HCT116 (cell line): ENCODE measurements around the gene C15orf40. TPM values are rescaled to one million over a fixed set of nuclear protein-coding genes. Genes with fewer than 3 reads are reported as not detected.

Source experiments
- ATAC-seq: fragments of 200-7000 bp; cut with Tn5 transposase; 2 replicates; pipeline ENCODE4 v1.9.1; 2020; ENCODE audit warnings: mild to moderate bottlenecking, moderate library complexity
- BruUV-seq: library from RNA; stranded (reverse); fragments of 400-500 nt; replicated peaks from 2 replicates; lab custom pipeline; 2021; lab: Mats Ljungman, UMichigan
- CTCF ChIA-PET: fragments of 300-600 bp; sonication (Branson Sonifier 250); formaldehyde crosslinking; loops from one replicate; lab custom pipeline; 2021; ENCODE audit warnings: antibody characterized with exemption; lab: Charles Lee
- POLR2A ChIA-PET: fragments of 300-600, 350-600 bp; sonication (Branson Sonifier 250); formaldehyde crosslinking; loops from one replicate; lab custom pipeline; 2021; ENCODE audit warnings: antibody characterized with exemption; lab: Charles Lee
- RAD21 ChIA-PET, 2 experiments: fragments of 300-600 bp; sonication (Branson Sonifier 250); formaldehyde crosslinking; loops; one replicate each; lab custom pipeline; 2023; ENCODE audit warnings: low total read pairs in 2 of 2; ENCODE audit not compliant: uncharacterized antibody in 2 of 2, unreplicated experiment in 2 of 2, low non-redundant PET in 1 of 2; lab: Charles Lee
- DNase-seq: peaks from one replicate; pipeline ENCODE4 v3.0.0-alpha.2; 2010; ENCODE audit warnings: low read depth, low spot score
- H2AFZ ChIP-seq: fragments of 200-600 bp; shearing (Covaris generic), sonication (generic); 2 replicates; pipeline ENCODE4 v1.6.1; 2017; ENCODE audit warnings: low read depth, mixed run types, mixed read lengths, antibody characterized with exemption, low read length; ENCODE audit not compliant: poor library complexity, severe bottlenecking
- H3K27ac ChIP-seq: 2 replicates; pipeline ENCODE4 v1.5.1; 2012; ENCODE audit warnings: low read depth, low read length
- H3K27me3 ChIP-seq: fragments of 200-600 bp; sonication (generic); 2 replicates; pipeline ENCODE4 v1.6.1; 2016; ENCODE audit warnings: mixed run types, low read length, mixed read lengths; ENCODE audit not compliant: insufficient read depth
- H3K36me3 ChIP-seq, 2 experiments: fragments of 200-500 bp in 1 of 2; fragments of 200-600 bp in 1 of 2; sonication (Bioruptor generic) in 1 of 2; sonication (generic) in 1 of 2; 2 replicates each; pipeline versions ENCODE4 v1.5.1 to v1.6.1; 2014 to 2016; ENCODE audit warnings: low read length in 2 of 2, inconsistent platforms in 1 of 2, mixed read lengths in 1 of 2, mixed run types in 1 of 2; ENCODE audit not compliant: insufficient read depth in 2 of 2, control insufficient read depth in 1 of 2
- H3K4me1 ChIP-seq, 2 experiments: fragments of 200-600 bp in 1 of 2; sonication (generic) in 1 of 2; 2 replicates each; pipeline versions ENCODE4 v1.5.1 to v1.6.1; 2012 to 2017; ENCODE audit warnings: low read length in 2 of 2, inconsistent platforms in 1 of 2, mild to moderate bottlenecking in 1 of 2, mixed read lengths in 1 of 2, mixed run types in 1 of 2, moderate library complexity in 1 of 2; ENCODE audit not compliant: insufficient read depth in 2 of 2, control insufficient read depth in 1 of 2
- H3K4me2 ChIP-seq: fragments of 200-600 bp; sonication (generic); 2 replicates; pipeline ENCODE4 v1.6.1; 2017; ENCODE audit warnings: mixed run types, low read length, mixed read lengths
- H3K4me3 ChIP-seq, 2 experiments: fragments of 200-600 bp in 1 of 2; sonication (generic) in 1 of 2; replicated peaks in 1 of 2; 2 replicates each; pipeline ENCODE4 v1.5.1; 2011 to 2016; ENCODE audit warnings: low read length in 2 of 2, control low read depth in 1 of 2, low read depth in 1 of 2, mild to moderate bottlenecking in 1 of 2, mixed read lengths in 1 of 2, mixed run types in 1 of 2
- H3K79me2 ChIP-seq: fragments of 200-600 bp; sonication (generic); 2 replicates; pipeline ENCODE4 v1.6.1; 2017; ENCODE audit warnings: mild to moderate bottlenecking, mixed run types, low read length, moderate library complexity, mixed read lengths; ENCODE audit not compliant: insufficient read depth
- H3K9ac ChIP-seq: fragments of 200-600 bp; sonication (generic); 2 replicates; pipeline ENCODE4 v1.6.1; 2016; ENCODE audit warnings: low read length, mixed read lengths
- H3K9me2 ChIP-seq: fragments of 200-600 bp; sonication (generic), shearing (Covaris generic); 2 replicates; pipeline ENCODE4 v1.6.1; 2017; ENCODE audit warnings: mixed run types, mild to moderate bottlenecking, moderate library complexity; ENCODE audit not compliant: insufficient read depth
- H3K9me3 ChIP-seq, 2 experiments: fragments of 200-500 bp in 1 of 2; fragments of 200-600 bp in 1 of 2; sonication (Bioruptor generic) in 1 of 2; sonication (generic) in 1 of 2; 2 replicates each; pipeline ENCODE4 v1.6.1; 2014 to 2017; ENCODE audit warnings: low read length in 2 of 2, mixed read lengths in 2 of 2, inconsistent platforms in 1 of 2, low read depth in 1 of 2, mild to moderate bottlenecking in 1 of 2, mixed run types in 1 of 2, moderate library complexity in 1 of 2; ENCODE audit not compliant: control insufficient read depth in 1 of 2, insufficient read depth in 1 of 2
- H4K20me1 ChIP-seq: fragments of 200-600 bp; sonication (generic), shearing (Covaris generic); 2 replicates; pipeline ENCODE4 v1.6.1; 2017; ENCODE audit warnings: mixed run types, mild to moderate bottlenecking, moderate library complexity; ENCODE audit not compliant: insufficient read depth
- CBX3 ChIP-seq: IDR thresholded peaks from 2 replicates; pipeline ENCODE4 v1.6.1; 2012; ENCODE audit warnings: low read depth
- CTCF ChIP-seq, 3 experiments: fragments of 200-600 bp in 1 of 3; sonication (generic) in 1 of 3; IDR thresholded peaks in 2 of 3; conservative IDR thresholded peaks in 1 of 3; 2 replicates each; pipeline ENCODE4 v1.5.1; 2012 to 2017; ENCODE audit warnings: low read depth in 2 of 3, low read length in 2 of 3, antibody characterized with exemption in 1 of 3, borderline replicate concordance in 1 of 3, control low read depth in 1 of 3, mild to moderate bottlenecking in 1 of 3, mixed read lengths in 1 of 3, mixed run types in 1 of 3, moderate library complexity in 1 of 3; ENCODE audit not compliant: insufficient read depth in 1 of 3
- ELF1 ChIP-seq: IDR thresholded peaks from 2 replicates; pipeline ENCODE4 v1.6.1; 2012; ENCODE audit warnings: low read depth, borderline replicate concordance
- EZH2 ChIP-seq: fragments of 200-600 bp; sonication (generic); IDR thresholded peaks from 2 replicates; pipeline ENCODE4 v1.6.1; 2017; ENCODE audit warnings: antibody characterized with exemption, mixed run types
- EZH2phosphoT487 ChIP-seq: fragments of 200-600 bp; IDR thresholded peaks from 2 replicates; pipeline ENCODE4 v1.6.1; 2018; ENCODE audit warnings: antibody characterized with exemption, borderline replicate concordance
- FOSL1 ChIP-seq: IDR thresholded peaks from 2 replicates; pipeline ENCODE4 v1.6.1; 2012; ENCODE audit warnings: low read depth
- MAX ChIP-seq: IDR thresholded peaks from 2 replicates; pipeline ENCODE4 v1.6.1; 2012
- POLR2A ChIP-seq: IDR thresholded peaks from 2 replicates; pipeline ENCODE4 v1.7.0; 2011; ENCODE audit warnings: borderline replicate concordance; ENCODE audit not compliant: insufficient read depth, insufficient read length; ENCODE audit errors: extremely low read depth
- RAD21 ChIP-seq: IDR thresholded peaks from 2 replicates; pipeline ENCODE4 v1.6.1; 2012; ENCODE audit warnings: low read depth, mild to moderate bottlenecking
- REST ChIP-seq: IDR thresholded peaks from 2 replicates; pipeline ENCODE4 v1.6.1; 2012; ENCODE audit warnings: low read depth
- SP1 ChIP-seq: IDR thresholded peaks from 2 replicates; pipeline ENCODE4 v1.6.1; 2012; ENCODE audit warnings: low read depth
- SRF ChIP-seq: IDR thresholded peaks from 2 replicates; pipeline ENCODE4 v1.6.1; 2012; ENCODE audit warnings: low read depth
- TCF7L2 ChIP-seq: IDR thresholded peaks from 2 replicates; pipeline ENCODE4 v1.7.0; 2011; ENCODE audit warnings: borderline replicate concordance, inconsistent platforms; ENCODE audit not compliant: insufficient read depth, insufficient read length; ENCODE audit errors: extremely low read depth
- YY1 ChIP-seq: IDR thresholded peaks from 2 replicates; pipeline ENCODE4 v1.6.1; 2011; ENCODE audit warnings: low read length, low read depth, moderate library complexity, mild to moderate bottlenecking; ENCODE audit not compliant: insufficient replicate concordance; ENCODE audit errors: extremely low read depth
- ZBTB33 ChIP-seq: IDR thresholded peaks from 2 replicates; pipeline ENCODE4 v1.6.1; 2011; ENCODE audit warnings: mild to moderate bottlenecking, low read length, moderate library complexity; ENCODE audit not compliant: insufficient replicate concordance; ENCODE audit errors: extremely low read depth
- ZFX ChIP-seq: fragments of 450-650 bp; IDR thresholded peaks from 2 replicates; pipeline ENCODE4 v1.6.1; 2017
- ZNF274 ChIP-seq: fragments of 200-500 bp; sonication (Bioruptor generic); IDR thresholded peaks from 2 replicates; pipeline ENCODE4 v1.6.1; 2014; ENCODE audit warnings: mild to moderate bottlenecking, low read depth, low read length, inconsistent platforms
- intact Hi-C: fragments of 100-400 bp; cut with micrococcal nuclease; formaldehyde crosslinking; loops from 2 replicates; pipeline ENCODE4 v1.10.0; 2022
- total RNA-seq: library from RNA; stranded (reverse); gene quantifications from one replicate; pipeline ENCODE4 v1.2.1, GENCODE V29; 2021; ENCODE audit not compliant: unreplicated experiment

Gene C15orf40
- total RNA-seq, 1 experiment from 2014 or later: 26.0 TPM

- no peak for TF ChIP-seq ZBTB33
- no peak for TF ChIP-seq ELF1
- no peak for TF ChIP-seq ZNF274
- TF ChIP-seq EZH2: no peak
- TF ChIP-seq SRF: no peak
- TF ChIP-seq RAD21: no peak
- no peak for TF ChIP-seq YY1
- no peak for TF ChIP-seq CBX3
- TF ChIP-seq, all 23 proteins: peak for 0
These were observed 47.7 kb downstream of the C15orf40 start (continued) for GRCh38 chr15:82963471-82964341.

- ChIA-PET POLR2A (no interaction called here), CTCF (no interaction called here), RAD21 (no interaction called here)
- BruUV-seq: no TSS peak
- no peaks in the 10 kb centered on the region for H3K4me1 ChIP-seq
- intact Hi-C loops: no loop called here
- H3K9ac ChIP-seq: no peak overlapping the region
- no peaks in the 10 kb centered on the region for H3K36me3 ChIP-seq
- no peaks in the 10 kb centered on the region for H3K9me2 ChIP-seq
- H2AFZ ChIP-seq: no peak overlapping the region
- no peak overlapping the region for H3K4me2 ChIP-seq
- H4K20me1 ChIP-seq: no peaks in the 10 kb centered on the region
- no peak overlapping the region for H3K4me3 ChIP-seq
- no peak overlapping the region for H3K27ac ChIP-seq
- no peaks in the 10 kb centered on the region for H3K9me3 ChIP-seq
- no peaks in the 10 kb centered on the region for H3K27me3 ChIP-seq
- DNase-seq: no peak
- no peaks in the 10 kb centered on the region for H3K79me2 ChIP-seq
- no peak for TF ChIP-seq ZNF274
- TF ChIP-seq ELF1: no peak
- no peak for TF ChIP-seq MAX
- no peak for TF ChIP-seq EZH2phosphoT487
- no peak for TF ChIP-seq POLR2A
- TF ChIP-seq TCF7L2: no peak
- TF ChIP-seq SP1: no peak
- no peak for TF ChIP-seq EZH2
- no peak for TF ChIP-seq ZFX
- TF ChIP-seq REST: no peak
- no peak for TF ChIP-seq SRF
- TF ChIP-seq CTCF (IDR thresholded peaks at IDR 0.05 in 2 of 3, conservative IDR thresholded peaks at IDR 0.05 in 1 of 3; ENCODE audit: borderline replicate concordance in 1 of 3, insufficient read depth in 1 of 3, low read depth in 2 of 3, low read length in 2 of 3): no peak
- TF ChIP-seq RAD21: no peak
- TF ChIP-seq FOSL1: no peak
- ATAC-seq: no peak
These were observed 50.7 kb downstream of the C15orf40 start for GRCh38 chr15:82960766-82961165.
